Endothelial cell of umbilical vein (primary cell): ENCODE data around the gene THAP4. TPM values are rescaled to one million over a fixed set of nuclear protein-coding genes. Genes with fewer than 3 reads are reported as not detected.

Experiments used
- BruUV-seq: library from RNA; stranded (reverse); fragments of 400-500 nt; replicated peaks from 2 replicates; lab custom pipeline; 2021; lab: Mats Ljungman, UMichigan
- CTCF ChIA-PET: fragments of 300-600, 350-600 bp; sonication (Branson Sonifier 250); formaldehyde crosslinking; loops from one replicate; lab custom pipeline; 2021; ENCODE audit warnings: antibody characterized with exemption, inconsistent platforms; lab: Charles Lee
- POLR2A ChIA-PET: fragments of 300-600, 350-600 bp; sonication (Branson Sonifier 250); formaldehyde crosslinking; loops from one replicate; lab custom pipeline; 2021; ENCODE audit warnings: antibody characterized with exemption, inconsistent platforms; lab: Charles Lee
- DNase-seq: peaks from one replicate; pipeline ENCODE4 v3.0.0-alpha.2; 2011; ENCODE audit warnings: low read depth, low spot score
- FAIRE-seq: peaks from 2 replicates; lab custom pipeline; 2011; peaks lifted over from hg19 to GRCh38; lab: Jason Lieb, UNC
- H2AFZ ChIP-seq: 2 replicates; pipeline ENCODE4 v1.6.0; 2012; ENCODE audit warnings: low read depth, low read length, control low read depth, inconsistent platforms
- H3K27ac ChIP-seq: 2 replicates; pipeline ENCODE4 v1.5.1; 2011; ENCODE audit warnings: low read depth, mild to moderate bottlenecking, control low read depth, low read length, moderate library complexity; ENCODE audit not compliant: insufficient read depth
- H3K27me3 ChIP-seq, 2 experiments: 2 replicates each; pipeline versions ENCODE4 v1.6.0 to v1.6.1; 2011; ENCODE audit warnings: low read length in 2 of 2, mixed read lengths in 1 of 2; ENCODE audit not compliant: control insufficient read depth in 2 of 2, insufficient read depth in 2 of 2
- H3K36me3 ChIP-seq, 2 experiments: 2 replicates in 1 of 2; 3 replicates in 1 of 2; pipeline ENCODE4 v1.5.1; 2011; ENCODE audit warnings: low read length in 2 of 2, mild to moderate bottlenecking in 1 of 2, moderate library complexity in 1 of 2; ENCODE audit not compliant: control insufficient read depth in 2 of 2, insufficient read depth in 2 of 2; ENCODE audit errors: extremely low read depth in 1 of 2
- H3K4me1 ChIP-seq: 3 replicates; pipeline ENCODE4 v1.5.1; 2011; ENCODE audit warnings: mild to moderate bottlenecking, low read length; ENCODE audit not compliant: control insufficient read depth, insufficient read depth; ENCODE audit errors: extremely low read depth
- H3K4me2 ChIP-seq: 2 replicates; pipeline ENCODE4 v1.6.1; 2011; ENCODE audit warnings: low read length, control low read depth, mixed read lengths; ENCODE audit not compliant: insufficient read depth
- H3K4me3 ChIP-seq, 3 experiments: fragments of 200-600 bp in 1 of 3; sonication (generic), shearing (Covaris generic) in 1 of 3; replicated peaks in 1 of 3; 2 replicates each; pipeline ENCODE4 v1.5.1; 2011 to 2016; ENCODE audit warnings: control low read depth in 3 of 3, low read length in 3 of 3, mild to moderate bottlenecking in 2 of 3, inconsistent platforms in 1 of 3, low read depth in 1 of 3, moderate library complexity in 1 of 3; ENCODE audit not compliant: insufficient read depth in 1 of 3
- H3K79me2 ChIP-seq: 2 replicates; pipeline ENCODE4 v1.6.0; 2012; ENCODE audit warnings: low read length, inconsistent platforms; ENCODE audit not compliant: control insufficient read depth, insufficient read depth
- H3K9ac ChIP-seq: replicated peaks from 2 replicates; pipeline ENCODE3; 2011; ENCODE audit warnings: low read length, control low read depth; ENCODE audit not compliant: insufficient read depth; ENCODE audit errors: extremely low read depth
- H3K9me1 ChIP-seq: replicated peaks from 3 replicates; pipeline ENCODE4 v1.6.0; 2011; ENCODE audit warnings: mild to moderate bottlenecking, low read length; ENCODE audit not compliant: control insufficient read depth, insufficient read depth; ENCODE audit errors: extremely low read depth
- H3K9me3 ChIP-seq: replicated peaks from 2 replicates; pipeline ENCODE4 v1.5.1; 2012; ENCODE audit warnings: low read length, inconsistent platforms; ENCODE audit not compliant: control insufficient read depth, insufficient read depth
- H4K20me1 ChIP-seq: replicated peaks from 2 replicates; pipeline ENCODE3; 2011; ENCODE audit warnings: mild to moderate bottlenecking, low read length; ENCODE audit not compliant: control insufficient read depth, insufficient read depth; ENCODE audit errors: extremely low read depth
- FOS ChIP-seq: IDR thresholded peaks from 2 replicates; pipeline ENCODE4 v1.6.1; 2011; ENCODE audit warnings: mild to moderate bottlenecking, low read length, moderate library complexity, borderline replicate concordance; ENCODE audit not compliant: insufficient read depth
- GATA2 ChIP-seq: IDR thresholded peaks from 2 replicates; pipeline ENCODE4 v1.7.0; 2011; ENCODE audit warnings: low read depth, mild to moderate bottlenecking, moderate library complexity, mixed read lengths, low read length; ENCODE audit not compliant: insufficient read length, insufficient read depth
- JUN ChIP-seq: IDR thresholded peaks from 2 replicates; pipeline ENCODE4 v1.6.1; 2011; ENCODE audit warnings: borderline replicate concordance, low read depth; ENCODE audit not compliant: insufficient read length, insufficient read depth
- POLR2A ChIP-seq: IDR thresholded peaks from 2 replicates; pipeline ENCODE4 v1.6.1; 2012; ENCODE audit warnings: low read depth, mild to moderate bottlenecking, control low read depth, low read length
- POLR2AphosphoS5 ChIP-seq: IDR thresholded peaks from 2 replicates; pipeline ENCODE4 v1.6.1; 2012; ENCODE audit warnings: low read depth, mild to moderate bottlenecking, control low read depth, low read length, moderate library complexity; ENCODE audit not compliant: insufficient read depth
- dilution Hi-C: fragments of 300-500 bp; cut with MboI; formaldehyde crosslinking; loops from one replicate; pipeline ENCODE4 v1.15.0; 2019; ENCODE audit warnings: low sequenced_read_pairs; ENCODE audit not compliant: extremely low pct_ligation_motif_present
- intact Hi-C: fragments of 100-400 bp; cut with micrococcal nuclease; formaldehyde crosslinking; loops from one replicate; pipeline ENCODE4 v1.10.0; 2022
- polyA plus RNA-seq, 4 experiments: library from polyadenylated mRNA; depleted of rRNA in 3 of 4; stranded (reverse) in 3 of 4; unstranded in 1 of 4; fragments of >200 nt; gene quantifications; 2 replicates each; pipeline versions ENCODE4 v1.2.1 to v1.2.3, GENCODE V29; 2011 to 2012; ENCODE audit warnings: missing spikeins in 1 of 4
- total RNA-seq: library from RNA; stranded (reverse); gene quantifications from 2 replicates; pipeline ENCODE4 v1.2.3, GENCODE V29; 2021

Gene THAP4
- total and polyA plus RNA-seq, 2 donors (not counting 3 experiments of a cell fraction or from before 2014, with no cell fraction given) = 45.4 to 47.4 TPM

DNA sequence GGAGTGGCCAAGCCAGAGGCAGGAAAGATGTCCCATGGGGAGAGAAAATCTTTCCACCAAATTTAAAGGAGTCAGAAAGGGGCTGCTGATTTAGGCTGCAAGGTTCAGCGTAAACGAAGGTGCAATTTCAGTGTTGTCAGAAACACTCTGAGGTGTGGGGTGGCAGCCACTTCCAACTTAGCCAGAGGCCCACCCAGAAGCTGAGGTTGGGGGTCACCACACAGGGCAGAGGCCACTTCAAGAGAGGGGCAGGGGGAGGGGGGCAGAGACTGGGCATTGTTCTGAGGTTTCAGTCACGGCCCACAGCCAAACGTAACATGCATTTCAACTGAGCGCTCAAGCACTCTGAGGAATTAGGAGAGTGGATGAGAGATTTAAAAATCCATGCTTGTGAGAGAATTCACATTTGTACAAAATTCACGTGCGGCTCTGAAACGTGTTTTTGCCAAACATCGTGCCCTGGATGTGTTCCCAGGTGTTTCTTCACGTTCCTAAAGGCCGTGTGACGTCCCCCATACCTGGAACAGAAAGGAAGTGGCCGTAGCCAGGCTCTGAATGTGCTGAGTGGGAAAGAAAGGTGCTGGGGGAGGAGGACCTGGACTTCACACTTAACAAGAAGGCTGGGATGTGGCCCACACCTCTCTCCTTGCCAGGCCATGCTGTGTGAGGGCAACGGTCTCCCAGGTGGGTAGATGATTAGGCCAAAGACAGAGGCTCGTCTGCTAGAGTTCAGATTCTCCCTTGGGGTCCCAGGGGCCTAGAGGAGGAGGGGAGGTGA is 97.9 kb downstream of the THAP4 start:
- Histone ChIP-seq H3K27ac (no peak overlapping the region), H3K9me3 (no peaks in the 10 kb centered on the region), H4K20me1 (no peaks in the 10 kb centered on the region), H3K9ac (no peak overlapping the region), H3K36me3 (no peaks in the 10 kb centered on the region), H3K4me2 (no peak overlapping the region), H2AFZ (no peak overlapping the region), H3K27me3 (no peaks in the 10 kb centered on the region), H3K9me1 (no peaks in the 10 kb centered on the region), H3K4me1 (peaks cover 6% of the 10 kb centered on the region), H3K79me2 (no peaks in the 10 kb centered on the region), H3K4me3 (no peak overlapping the region)
- DNase-seq = no peak
- BruUV-seq = no TSS peak
- dilution Hi-C loops = no loop called here
- intact Hi-C loops = no loop called here
- POLR2A ChIA-PET = interaction anchor here (0.8 kb wide), 1 partner anchor 8 kb away, joined by 3 read pairs; no protein-coding TSS in a partner anchor
- CTCF ChIA-PET = interaction anchor here (1.1 kb wide), 1 partner anchor 24 kb away, joined by 3 read pairs; no protein-coding TSS in a partner anchor
- TF ChIP-seq JUN (no peak), POLR2A (no peak), FOS (no peak), POLR2AphosphoS5 (no peak), GATA2 (no peak)
- no peak for FAIRE-seq
